K562 treated with DMSO at 1 percent for 4 hours (cell line): ENCODE results near the gene CPSF7. TPM values are rescaled to one million over a fixed set of nuclear protein-coding genes. Genes with fewer than 3 reads are reported as not detected.

ENCODE experiments used
- total RNA-seq: library from RNA; unstranded; fragments of 300-600 nt; gene quantifications from 2 replicates; pipeline ENCODE4 v1.2.3, GENCODE V29; 2022; ENCODE audit not compliant: insufficient read depth

The CPSF7 gene
- 44.8 and 53.8 TPM in 2 replicates for total RNA-seq

GRCh38 chr11:61429691-61430582, at the start of gene CPSF7, which contains the start of gene SDHAF2:
TSS of gene CPSF7 (minus strand) at chr11:61429975. CDS start at chr11:61429235, 740 bp downstream.
TSS of gene SDHAF2 (plus strand) at chr11:61430124. CDS start at chr11:61430147, 23 bp downstream.

GRCh38 chr11:61361741-61362541, 67.8 kb downstream of the CPSF7 start, which contains the start of the genes CYB561A3 and TMEM138:
TSS of gene CYB561A3 (minus strand) at chr11:61361882. CDS start at chr11:61356713, 5,169 bp downstream.
TSS of gene TMEM138 (plus strand) at chr11:61362374. CDS start at chr11:61364391, 2,017 bp downstream.

Other genes with a start within 250 kb of the CPSF7 start
- not detected in 2 replicates for gene PGA3, start 226.5 kb downstream of the CPSF7 start, total RNA-seq
- not detected in 2 replicates for gene PGA4, start 207.6 kb downstream of the CPSF7 start, total RNA-seq
- gene PGA5, start 188.8 kb downstream of the CPSF7 start, total RNA-seq: not detected in 2 replicates
- 2.5 and 5.1 TPM in 2 replicates for gene VWCE, start 134.7 kb downstream of the CPSF7 start, total RNA-seq
- gene DDB1, start 96.9 kb downstream of the CPSF7 start, total RNA-seq: 134 and 151 TPM in 2 replicates
- gene TKFC, start 96.7 kb downstream of the CPSF7 start, total RNA-seq: 20.6 and 28.1 TPM in 2 replicates
- gene CYB561A3, start 68.1 kb downstream of the CPSF7 start, total RNA-seq: 87.7 and 94.7 TPM in 2 replicates
- gene TMEM138, start 67.6 kb downstream of the CPSF7 start, total RNA-seq: 21.9 and 38.7 TPM in 2 replicates
- 9.2 and 12.0 TPM in 2 replicates for gene TMEM216, start 37.4 kb downstream of the CPSF7 start, total RNA-seq
- 43.5 and 49.3 TPM in 2 replicates for gene SDHAF2, start 149 bp upstream of the CPSF7 start, total RNA-seq
- gene LRRC10B, start 78.8 kb upstream of the CPSF7 start, total RNA-seq: not detected in 2 replicates
- not detected in 2 replicates for gene SYT7, start 151.1 kb upstream of the CPSF7 start, total RNA-seq